K562 (cell line): Measurements from ENCODE around the gene LYPD3. TPM values are rescaled to one million over a fixed set of nuclear protein-coding genes. Genes with fewer than 3 reads are reported as not detected.

Experiments used
- ATAC-seq: fragments of 200-7000 bp; cut with Tn5 transposase; 3 replicates; pipeline ENCODE4 v1.9.1; 2020; ENCODE audit warnings: moderate library complexity
- BruUV-seq: library from RNA; stranded (reverse); fragments of 400-500 nt; replicated peaks from 2 replicates; lab custom pipeline; 2021; lab: Mats Ljungman, UMichigan
- CTCF ChIA-PET: fragments of 300-600 bp; formaldehyde crosslinking; extraction: SDS; loops from one replicate; lab custom pipeline; 2021; ENCODE audit warnings: low intra/inter-chr PET ratio; lab: Yijun Ruan, JAX
- POLR2A ChIA-PET: fragments of 300-600, 350-650 bp; sonication (Branson Sonifier 250); formaldehyde crosslinking; extraction: SDS; loops from one replicate; lab custom pipeline; 2021; ENCODE audit warnings: antibody characterized with exemption, inconsistent platforms; lab: Yijun Ruan, JAX
- DNase-seq, 4 experiments: peaks; one replicate each; pipeline versions ENCODE4 v3.0.0 to v3.0.0-alpha.2; 2011 to 2018; ENCODE audit warnings: low spot score in 3 of 4, mixed read lengths in 3 of 4; ENCODE audit errors: extremely low read depth in 1 of 4
- FAIRE-seq: peaks from 2 replicates; lab custom pipeline; 2011; peaks lifted over from hg19 to GRCh38; lab: Jason Lieb, UNC
- H2AFZ ChIP-seq: 2 replicates; pipeline ENCODE4 v1.6.0; 2011; ENCODE audit warnings: low read depth, low read length, control low read depth, inconsistent platforms
- H3K27ac ChIP-seq: fragments of 200-600 bp; 3 replicates; pipeline ENCODE4 v1.8.0; 2011; ENCODE audit warnings: low read depth, mild to moderate bottlenecking, control low read depth, inconsistent platforms, low read length, moderate library complexity, mixed read lengths; ENCODE audit errors: extremely low read depth
- H3K27me3 ChIP-seq, 2 experiments: fragments of 300-600 bp in 1 of 2; 2 replicates in 1 of 2; 3 replicates in 1 of 2; pipeline versions ENCODE4 v1.6.0 to v1.8.0; 2011; ENCODE audit warnings: inconsistent platforms in 2 of 2, low read length in 2 of 2, mild to moderate bottlenecking in 1 of 2, mixed read lengths in 1 of 2, moderate library complexity in 1 of 2; ENCODE audit not compliant: control insufficient read depth in 2 of 2, insufficient read depth in 2 of 2
- H3K36me3 ChIP-seq: fragments of 300-600 bp; 3 replicates; pipeline ENCODE4 v1.8.0; 2011; ENCODE audit warnings: mild to moderate bottlenecking, low read length, inconsistent platforms; ENCODE audit not compliant: control insufficient read depth, insufficient read depth
- H3K4me1 ChIP-seq, 2 experiments: fragments of 200-600 bp in 1 of 2; replicated peaks in 1 of 2; 2 replicates in 1 of 2; 3 replicates in 1 of 2; pipeline versions ENCODE4 v1.5.1 to v1.8.0; 2011; ENCODE audit warnings: inconsistent platforms in 2 of 2, low read length in 2 of 2, mild to moderate bottlenecking in 1 of 2, mixed read lengths in 1 of 2, moderate library complexity in 1 of 2; ENCODE audit not compliant: control insufficient read depth in 2 of 2, insufficient read depth in 2 of 2
- H3K4me2 ChIP-seq: 2 replicates; pipeline ENCODE4 v1.6.1; 2011; ENCODE audit warnings: low read length, control low read depth, inconsistent platforms, mixed read lengths; ENCODE audit not compliant: insufficient read depth
- H3K4me3 ChIP-seq: fragments of 200-600 bp; sonication (generic), shearing (Covaris generic); 2 replicates; pipeline ENCODE4 v1.5.1; 2016; ENCODE audit warnings: control low read depth, inconsistent platforms
- H3K79me2 ChIP-seq: fragments of 200-600 bp; 3 replicates; pipeline ENCODE4 v1.8.0; 2011; ENCODE audit warnings: low read length, inconsistent platforms; ENCODE audit not compliant: control insufficient read depth, insufficient read depth
- H3K9ac ChIP-seq, 2 experiments: 2 replicates each; pipeline versions ENCODE4 v1.6.0 to v1.6.1; 2011; ENCODE audit warnings: low read depth in 2 of 2, low read length in 2 of 2, control low read depth in 1 of 2, inconsistent platforms in 1 of 2, mild to moderate bottlenecking in 1 of 2, mixed read lengths in 1 of 2; ENCODE audit not compliant: insufficient read depth in 1 of 2
- H3K9me1 ChIP-seq: one replicate; pipeline ENCODE4 v1.6.0; 2011; ENCODE audit warnings: inconsistent platforms, mild to moderate bottlenecking, low read length, moderate library complexity; ENCODE audit not compliant: control insufficient read depth, insufficient read depth
- H3K9me3 ChIP-seq: replicated peaks from 2 replicates; pipeline ENCODE4 v1.5.1; 2011; ENCODE audit warnings: low read depth, low read length, inconsistent platforms; ENCODE audit not compliant: control insufficient read depth, insufficient read depth
- H4K20me1 ChIP-seq: replicated peaks from 2 replicates; pipeline ENCODE4 v1.6.1; 2011; ENCODE audit warnings: low read length, inconsistent platforms, mixed read lengths; ENCODE audit not compliant: control insufficient read depth, insufficient read depth
- ID3 ChIP-seq, 2 experiments: fragments of 250-450 bp in 1 of 2; fragments of 450-650 bp in 1 of 2; sonication (Bioruptor Pico) in 1 of 2; IDR thresholded peaks; 2 replicates each; pipeline versions ENCODE4 v1.6.1 to v1.8.0; 2016 to 2021; ENCODE audit warnings: mild to moderate bottlenecking in 2 of 2, moderate library complexity in 2 of 2, missing compliant biosample characterization in 1 of 2, missing genetic modification characterization in 1 of 2
- MEF2D ChIP-seq: conservative IDR thresholded peaks from 2 replicates; pipeline ENCODE4 v1.6.1; 2016; ENCODE audit warnings: low read depth, missing genetic modification characterization, missing compliant biosample characterization
- MNT ChIP-seq, 2 experiments: fragments of 450-650 bp; conservative IDR thresholded peaks; 2 replicates each; pipeline ENCODE4 v1.6.1; 2017; ENCODE audit warnings: mild to moderate bottlenecking in 2 of 2, moderate library complexity in 2 of 2
- NFE2L1 ChIP-seq: fragments of 450-650 bp; IDR thresholded peaks from 2 replicates; pipeline ENCODE4 v1.6.1; 2016; ENCODE audit warnings: missing genetic modification characterization, low read depth, mild to moderate bottlenecking, missing compliant biosample characterization, moderate library complexity, borderline replicate concordance
- NR4A1 ChIP-seq, 2 experiments: fragments of 250-450 bp in 1 of 2; fragments of 450-650 bp in 1 of 2; sonication (Bioruptor Pico) in 1 of 2; IDR thresholded peaks; 2 replicates each; pipeline versions ENCODE4 v1.4.0 to v1.6.1; 2016 to 2020; ENCODE audit warnings: mild to moderate bottlenecking in 2 of 2, missing compliant biosample characterization in 1 of 2, missing genetic modification characterization in 1 of 2, moderate library complexity in 1 of 2
- PTTG1 ChIP-seq: fragments of 450-650 bp; IDR thresholded peaks from 2 replicates; pipeline ENCODE4 v1.6.1; 2016; ENCODE audit warnings: low read depth, mild to moderate bottlenecking, missing genetic modification characterization, missing compliant biosample characterization
- RERE ChIP-seq: sonication (generic); formaldehyde crosslinking; IDR thresholded peaks from 2 replicates; pipeline ENCODE4 v1.8.0; 2023; ENCODE audit warnings: missing genetic modification reagents, mild to moderate bottlenecking, borderline replicate concordance
- TCF15 ChIP-seq: fragments of 250-450 bp; sonication (Bioruptor Pico); IDR thresholded peaks from 2 replicates; pipeline ENCODE4 v1.8.0; 2022; ENCODE audit warnings: moderate library complexity, mild to moderate bottlenecking, inconsistent platforms
- ZNF197 ChIP-seq: fragments of 200-800 bp; sonication (Bioruptor generic); IDR thresholded peaks from 2 replicates; pipeline ENCODE4 v1.6.1; 2016; ENCODE audit warnings: low read depth, missing genetic modification characterization, missing compliant biosample characterization
- ZNF584 ChIP-seq: fragments of 200-800 bp; sonication (Bioruptor generic); IDR thresholded peaks from 2 replicates; pipeline ENCODE4 v1.6.1; 2016; ENCODE audit warnings: low read depth, mild to moderate bottlenecking, missing genetic modification characterization, missing compliant biosample characterization
- ZNF644 ChIP-seq: fragments of 200-800 bp; sonication (Bioruptor generic); IDR thresholded peaks from 2 replicates; pipeline ENCODE4 v1.6.1; 2016; ENCODE audit warnings: low read depth, missing genetic modification characterization, missing compliant biosample characterization
- WGBS: fragments of 100-300 bp; shearing (Covaris generic); methylation state at CpG from one replicate; pipeline ENCODE4 v1.1.6; 2016; ENCODE audit warnings: low coverage, mixed read lengths; ENCODE audit not compliant: insufficient coverage; ENCODE audit errors: missing lambda C conversion rate; 5-methylcytosine and 5-hydroxymethylcytosine counted together
- in situ Hi-C: fragments of 300-500 bp; cut with MboI; formaldehyde crosslinking; loops from 4 replicates; pipeline ENCODE4 v1.15.0; 2018; ENCODE audit warnings: inconsistent platforms, mixed read lengths
- intact Hi-C: fragments of 100-400 bp; cut with micrococcal nuclease; formaldehyde crosslinking; loops from 2 replicates; pipeline ENCODE4 v1.14.2; 2022
- polyA plus RNA-seq, 8 experiments: library from polyadenylated mRNA; depleted of rRNA in 4 of 8; stranded (reverse) in 5 of 8; unstranded in 3 of 8; fragments of >200 nt; fragmentation: Nextera tagmentation in 2 of 8; fragmentation: Illumina TruSeq in 1 of 8; extraction: Ambion mirVana in 2 of 8; extraction: Trizol in 1 of 8; gene quantifications; 2 replicates each; pipeline versions ENCODE4 v1.2.1 to v1.2.3, GENCODE V29; 2011 to 2014; ENCODE audit warnings: inconsistent platforms in 1 of 8, missing spikeins in 1 of 8
- total RNA-seq, 7 experiments: library from RNA; depleted of rRNA in 6 of 7; stranded (reverse); fragments of >200 nt in 6 of 7; fragmentation: Illumina TruSeq in 2 of 7; extraction: Trizol in 2 of 7; gene quantifications; 2 replicates each; pipeline versions ENCODE4 v1.2.1 to v1.2.3, GENCODE V29; 2011 to 2021; ENCODE audit warnings: low replicate concordance in 1 of 7

The LYPD3 gene
- total and polyA plus RNA-seq, 9 of the 15 experiments (the other 6 are each of a cell fraction or from before 2014, with no cell fraction given): 0.04 to 0.33 (median 0.20) TPM; not detected in 1

DNA sequence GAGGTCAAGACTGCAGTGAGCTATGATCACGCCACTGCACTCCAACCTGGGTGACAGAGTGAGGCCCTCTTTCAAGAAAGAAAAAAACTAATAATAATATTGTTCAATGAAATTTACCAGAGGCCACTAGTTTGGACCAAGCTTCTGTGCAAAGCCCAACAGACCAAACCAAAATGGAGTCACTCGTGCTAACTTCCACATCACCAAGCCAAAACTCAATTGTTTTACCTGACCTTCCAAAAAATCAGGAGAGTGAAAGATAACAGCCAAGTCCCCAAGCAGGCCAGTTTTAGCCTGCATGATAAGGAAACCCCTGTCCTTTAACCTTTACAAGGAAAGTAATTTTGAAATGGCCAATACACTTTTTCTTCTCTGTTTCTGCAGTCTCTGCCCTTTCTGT is 20.0 kb downstream of the LYPD3 start:
- POLR2A ChIA-PET: interaction anchor here (0.6 kb wide), 1 partner anchor 25 kb away, joined by 3 read pairs; no protein-coding TSS in a partner anchor
- in situ Hi-C loops (loop anchor here (5.0 kb wide), 2 partner anchors 72 to 207 kb away; no protein-coding TSS in a partner anchor), intact Hi-C loops (loop anchor here (5.0 to 10.0 kb wide), 3 partner anchors 57 to 209 kb away; partner anchors contain the start of gene PHLDB3)
- TF ChIP-seq NR4A1 (CRISPR knock-in tag; IDR thresholded peaks at IDR 0.05): no peak
- peak; percentile 97 for TF ChIP-seq NR4A1 (tag; IDR thresholded peaks at IDR 0.05)
- TF ChIP-seq ZNF644 (tag): peak; percentile 56; the same call in 1 of the 2 replicates
- no peak for TF ChIP-seq ZNF197
- peak; percentile 54; the same call in 1 of the 2 replicates for TF ChIP-seq ZNF584 (CRISPR knock-in tag)
- TF ChIP-seq RERE (CRISPR knock-in tag): no peak
- TF ChIP-seq PTTG1 (tag): peak; percentile 91
- peak; percentile 57; the same call in 1 of the 2 replicates for TF ChIP-seq NFE2L1 (tag)
- TF ChIP-seq MNT (conservative IDR thresholded peaks at IDR 0.05): no peak
- 0 out of 2 replicates have a peak, but pooled peaks have one; percentile 60 for TF ChIP-seq TCF15 (CRISPR knock-in tag)
- peak; percentile 85 for TF ChIP-seq MEF2D (tag)
- TF ChIP-seq ID3 (CRISPR knock-in tag; IDR thresholded peaks at IDR 0.05): no peak
- TF ChIP-seq ID3 (tag; IDR thresholded peaks at IDR 0.05): peak; percentile 77; the same call in 1 of the 2 replicates

More for the DNA sequence above, 20.0 kb downstream of the LYPD3 start:
- H3K79me2 ChIP-seq: no peaks in the 10 kb centered on the region
- no peak overlapping the region for H2AFZ ChIP-seq
- no peak overlapping the region for H3K9ac ChIP-seq
- H3K4me2 ChIP-seq: no peak overlapping the region
- no peak overlapping the region for H3K4me3 ChIP-seq
- H4K20me1 ChIP-seq: no peaks in the 10 kb centered on the region
- no peaks in the 10 kb centered on the region for H3K9me1 ChIP-seq
- ATAC-seq (no peak), FAIRE-seq (no peak), DNase-seq (no peak)
- H3K4me1 ChIP-seq: peaks cover 3 to 10% of the 10 kb centered on the region in 2 experiments; a peak in 4 of 5 replicates
- no peaks in the 10 kb centered on the region for H3K9me3 ChIP-seq
- no peak overlapping the region for H3K27ac ChIP-seq
- no peaks in the 10 kb centered on the region for H3K36me3 ChIP-seq
- CTCF ChIA-PET: no interaction called here
- 53% methylated on average over 2 of the region's 2 CpGs for WGBS
- no TSS peak for BruUV-seq
- H3K27me3 ChIP-seq: no peaks in the 10 kb centered on the region
